GM12865 (cell line): ENCODE results near the gene KRTAP3-1.

Experiments
- DNase-seq: peaks from one replicate; pipeline ENCODE4 v3.0.0; 2010; ENCODE audit warnings: low read depth
- H3K4me3 ChIP-seq: 2 replicates; pipeline ENCODE4 v1.5.1; 2011; ENCODE audit warnings: mild to moderate bottlenecking, low read depth, low read length, control low read depth
- CTCF ChIP-seq: IDR thresholded peaks from 2 replicates; pipeline ENCODE4 v1.5.1; 2011; ENCODE audit warnings: low read length, control low read depth, low read depth, inconsistent platforms; ENCODE audit not compliant: insufficient read depth; ENCODE audit errors: missing control alignments

Gene KRTAP3-1

GRCh38 chr17:41012326-41013120 lies 3.6 kb upstream of the KRTAP3-1 start:
- no peak for DNase-seq
- no peak for TF ChIP-seq CTCF
- H3K4me3 ChIP-seq: no peak overlapping the region

DNA sequence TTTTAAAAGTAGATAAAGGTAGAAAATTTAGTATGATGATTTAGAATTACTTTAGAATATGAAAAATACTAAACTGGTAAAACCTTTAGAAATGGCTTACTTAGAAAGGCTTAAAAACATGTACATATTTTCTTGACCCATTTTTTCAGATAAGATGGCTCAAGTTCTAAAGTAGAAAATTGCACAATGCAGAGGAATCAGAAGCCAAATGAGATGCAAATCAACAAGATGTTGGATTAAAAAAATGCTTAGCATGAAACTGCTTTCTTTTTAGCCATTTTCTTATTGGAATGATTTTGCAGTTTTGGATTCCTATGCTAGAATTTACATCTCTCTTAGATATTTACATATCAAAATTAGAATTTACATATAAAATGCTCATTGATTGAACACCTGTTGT lies 1.5 kb upstream of the KRTAP3-1 start:
- H3K4me3 ChIP-seq: no peak overlapping the region
- no peak for TF ChIP-seq CTCF
- no peak for DNase-seq

DNA sequence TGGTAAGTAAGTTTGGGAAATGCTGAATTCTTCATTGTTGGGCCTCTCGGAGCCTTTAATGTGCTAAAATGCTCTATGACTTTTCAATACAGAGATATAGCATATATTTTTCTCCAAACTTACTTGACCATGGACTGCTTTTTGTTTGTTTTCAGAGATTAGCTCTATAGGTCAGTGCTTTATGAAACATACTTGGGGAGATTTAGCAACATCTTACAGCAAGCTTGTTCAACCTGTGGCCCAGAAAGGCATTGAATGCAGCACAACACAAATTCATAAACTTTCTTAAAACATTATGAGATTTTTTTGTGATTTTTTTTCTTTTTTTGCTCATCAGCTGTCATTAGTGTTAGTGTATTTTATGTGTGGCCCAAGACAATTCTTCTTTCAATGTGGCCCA lies 1.0 kb upstream of the KRTAP3-1 start:
- no peak overlapping the region for H3K4me3 ChIP-seq
- TF ChIP-seq CTCF: no peak
- DNase-seq: no peak

- H3K4me3 ChIP-seq: no peak overlapping the region
- DNase-seq: no peak
- TF ChIP-seq CTCF: no peak
These were observed 403 bp upstream of the KRTAP3-1 start for GRCh38 chr17:41009301-41009760.

DNA sequence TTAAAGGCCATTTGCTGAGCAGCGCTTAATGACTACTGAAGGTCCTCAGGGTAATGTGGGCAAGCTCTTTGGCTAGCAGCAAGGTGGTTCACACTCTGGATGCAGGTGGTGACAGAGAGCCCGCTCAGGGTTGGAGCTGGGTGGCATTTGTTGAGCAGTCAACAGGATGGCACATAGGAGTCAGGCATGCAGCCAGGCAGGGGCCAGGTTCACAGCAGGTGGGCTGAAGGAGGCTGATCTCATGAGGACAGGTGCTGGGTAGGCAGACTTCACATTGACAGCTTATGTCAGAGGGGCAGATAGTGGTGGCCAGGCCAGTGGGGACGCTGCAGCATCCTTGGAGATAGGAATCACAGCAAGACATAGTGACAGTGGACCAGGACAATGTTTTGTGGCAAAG lies 4.5 kb downstream of the KRTAP3-1 start:
- no peak for TF ChIP-seq CTCF
- DNase-seq: no peak
- H3K4me3 ChIP-seq: no peak overlapping the region

DNA sequence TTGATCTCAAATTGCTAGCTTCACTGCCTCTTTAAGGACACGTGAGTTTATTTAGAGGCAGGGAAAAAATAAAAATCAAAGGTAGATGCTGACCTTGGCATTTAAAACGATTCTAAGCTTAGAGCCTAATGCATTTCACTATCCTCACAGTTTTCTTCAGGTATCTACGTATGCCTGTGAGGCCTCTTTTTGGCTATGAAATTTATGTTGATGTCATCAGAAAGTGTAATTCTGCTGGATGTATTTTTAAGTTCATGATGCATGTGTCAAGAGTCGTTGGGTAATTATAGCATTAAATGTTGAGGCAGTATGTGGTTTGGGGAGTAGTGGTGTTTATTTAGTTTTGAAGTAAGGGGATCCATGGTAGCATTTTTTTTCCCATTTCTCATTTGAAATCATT lies 5.0 kb downstream of the KRTAP3-1 start:
- DNase-seq: no peak
- no peak overlapping the region for H3K4me3 ChIP-seq
- no peak for TF ChIP-seq CTCF

GRCh38 chr17:41002814-41003213 lies 6.1 kb downstream of the KRTAP3-1 start:
- DNase-seq: no peak
- TF ChIP-seq CTCF: no peak
- no peak overlapping the region for H3K4me3 ChIP-seq
